Nephron progenitor cell (in vitro differentiated cells): Measurements from ENCODE around the gene AIRE.

Source experiments
- DNase-seq: peaks from one replicate; pipeline ENCODE4 v3.0.0; 2021
- H3K27ac Mint-ChIP-seq: 2 replicates; pipeline ENCODE4 v1.8.0; 2021; ENCODE audit warnings: mild to moderate bottlenecking, moderate library complexity, mixed read lengths
- H3K27me3 Mint-ChIP-seq: 2 replicates; pipeline ENCODE4 v1.8.0; 2021; ENCODE audit warnings: mild to moderate bottlenecking, low read depth, mixed read lengths; ENCODE audit not compliant: poor library complexity
- H3K36me3 Mint-ChIP-seq: 2 replicates; pipeline ENCODE4 v1.8.0; 2021; ENCODE audit warnings: low read depth, mixed read lengths
- H3K4me1 Mint-ChIP-seq: 2 replicates; pipeline ENCODE4 v1.8.0; 2021; ENCODE audit warnings: mixed read lengths
- H3K4me3 Mint-ChIP-seq: 2 replicates; pipeline ENCODE4 v1.8.0; 2021; ENCODE audit warnings: mild to moderate bottlenecking, moderate library complexity, mixed read lengths
- H3K9me3 Mint-ChIP-seq: 2 replicates; pipeline ENCODE4 v1.8.0; 2021; ENCODE audit warnings: mild to moderate bottlenecking, moderate library complexity, mixed read lengths
- CTCF ChIP-seq: fragments of 200-600 bp; sonication (generic); IDR thresholded peaks from 2 replicates; pipeline ENCODE4 v1.5.0; 2021; ENCODE audit warnings: antibody characterized with exemption

Gene AIRE

GRCh38 chr21:44255511-44255981, 30.1 kb upstream of the AIRE start:
- TF ChIP-seq CTCF: no peak
- Mint-ChIP-seq H3K27me3 (peaks cover 12% of the 10 kb centered on the region), H3K27ac (no peak overlapping the region), H3K36me3 (no peaks in the 10 kb centered on the region), H3K9me3 (no peaks in the 10 kb centered on the region), H3K4me1 (no peaks in the 10 kb centered on the region), H3K4me3 (no peak overlapping the region)
- no peak for DNase-seq

- Mint-ChIP-seq H3K4me3 (no peak overlapping the region), H3K9me3 (no peaks in the 10 kb centered on the region), H3K4me1 (peaks cover 2% of the 10 kb centered on the region), H3K36me3 (no peaks in the 10 kb centered on the region), H3K27ac (no peak overlapping the region), H3K27me3 (peaks cover 14% of the 10 kb centered on the region)
- DNase-seq: no peak
- TF ChIP-seq CTCF: no peak
Observed at GRCh38 chr21:44258056-44258725, 27.5 kb upstream of the AIRE start.

GRCh38 chr21:44259082-44259705, 26.5 kb upstream of the AIRE start:
- Mint-ChIP-seq H3K9me3 (no peaks in the 10 kb centered on the region), H3K27me3 (peaks cover 14% of the 10 kb centered on the region), H3K4me3 (no peak overlapping the region), H3K27ac (no peak overlapping the region), H3K4me1 (peaks cover 9% of the 10 kb centered on the region), H3K36me3 (no peaks in the 10 kb centered on the region)
- DNase-seq: no peak
- TF ChIP-seq CTCF: no peak

GRCh38 chr21:44260066-44260465, 25.6 kb upstream of the AIRE start:
- Mint-ChIP-seq H3K4me3 (no peak overlapping the region), H3K27me3 (peaks cover 18% of the 10 kb centered on the region), H3K36me3 (no peaks in the 10 kb centered on the region), H3K27ac (no peak overlapping the region), H3K9me3 (no peaks in the 10 kb centered on the region), H3K4me1 (peaks cover 9% of the 10 kb centered on the region)
- no peak for DNase-seq
- no peak for TF ChIP-seq CTCF

- Mint-ChIP-seq H3K9me3 (no peaks in the 10 kb centered on the region), H3K36me3 (no peaks in the 10 kb centered on the region), H3K27me3 (peaks cover 18% of the 10 kb centered on the region), H3K4me3 (no peak overlapping the region), H3K4me1 (peaks cover 9% of the 10 kb centered on the region), H3K27ac (no peak overlapping the region)
- TF ChIP-seq CTCF: no peak
- DNase-seq: no peak
Observed at GRCh38 chr21:44260791-44261631, 24.7 kb upstream of the AIRE start.
